ENCODE measurements around the gene IRAK1. TPM values are rescaled to one million over a fixed set of nuclear protein-coding genes. Genes with fewer than 3 reads are reported as not detected.
A peak's percentile ranks its signal among the peaks of the same experiment; 100 is the strongest.

The IRAK1 gene
- total and polyA plus RNA-seq, 9 of the 15 experiments (the other 6 are each of a cell fraction or from before 2014, with no cell fraction given): 11.6 to 261 (median 91.6) TPM

- TF ChIP-seq, protein P1, sequence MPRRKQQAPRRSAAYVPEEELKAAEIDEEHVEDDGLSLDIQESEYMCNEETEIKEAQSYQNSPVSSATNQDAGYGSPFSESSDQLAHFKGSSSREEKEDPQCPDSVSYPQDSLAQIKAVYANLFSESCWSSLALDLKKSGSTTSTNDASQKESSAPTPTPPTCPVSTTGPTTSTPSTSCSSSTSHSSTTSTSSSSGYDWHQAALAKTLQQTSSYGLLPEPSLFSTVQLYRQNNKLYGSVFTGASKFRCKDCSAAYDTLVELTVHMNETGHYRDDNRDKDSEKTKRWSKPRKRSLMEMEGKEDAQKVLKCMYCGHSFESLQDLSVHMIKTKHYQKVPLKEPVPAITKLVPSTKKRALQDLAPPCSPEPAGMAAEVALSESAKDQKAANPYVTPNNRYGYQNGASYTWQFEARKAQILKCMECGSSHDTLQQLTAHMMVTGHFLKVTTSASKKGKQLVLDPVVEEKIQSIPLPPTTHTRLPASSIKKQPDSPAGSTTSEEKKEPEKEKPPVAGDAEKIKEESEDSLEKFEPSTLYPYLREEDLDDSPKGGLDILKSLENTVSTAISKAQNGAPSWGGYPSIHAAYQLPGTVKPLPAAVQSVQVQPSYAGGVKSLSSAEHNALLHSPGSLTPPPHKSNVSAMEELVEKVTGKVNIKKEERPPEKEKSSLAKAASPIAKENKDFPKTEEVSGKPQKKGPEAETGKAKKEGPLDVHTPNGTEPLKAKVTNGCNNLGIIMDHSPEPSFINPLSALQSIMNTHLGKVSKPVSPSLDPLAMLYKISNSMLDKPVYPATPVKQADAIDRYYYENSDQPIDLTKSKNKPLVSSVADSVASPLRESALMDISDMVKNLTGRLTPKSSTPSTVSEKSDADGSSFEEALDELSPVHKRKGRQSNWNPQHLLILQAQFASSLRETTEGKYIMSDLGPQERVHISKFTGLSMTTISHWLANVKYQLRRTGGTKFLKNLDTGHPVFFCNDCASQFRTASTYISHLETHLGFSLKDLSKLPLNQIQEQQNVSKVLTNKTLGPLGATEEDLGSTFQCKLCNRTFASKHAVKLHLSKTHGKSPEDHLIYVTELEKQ (CRISPR knock-in tag; IDR thresholded peaks at IDR 0.05): peak; percentile 69; the same call in 1 of the 2 replicates
- TF ChIP-seq, protein P2, sequence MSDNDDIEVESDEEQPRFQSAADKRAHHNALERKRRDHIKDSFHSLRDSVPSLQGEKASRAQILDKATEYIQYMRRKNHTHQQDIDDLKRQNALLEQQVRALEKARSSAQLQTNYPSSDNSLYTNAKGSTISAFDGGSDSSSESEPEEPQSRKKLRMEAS (CRISPR knock-in tag; IDR thresholded peaks at IDR 0.05): 0 out of 2 replicates have a peak, but pooled peaks have one; percentile 26
- TF ChIP-seq EP400 (IDR thresholded peaks at IDR 0.05) (peak; percentile 51), ZNF197 (CRISPR knock-in tag; IDR thresholded peaks at IDR 0.05; ENCODE audit: low read depth) (peak; percentile 96), ZNF23 (CRISPR knock-in tag; IDR thresholded peaks at IDR 0.05) (no peak), E2F3 (CRISPR knock-in tag; IDR thresholded peaks at IDR 0.05) (peak; percentile 97), MAFF (IDR thresholded peaks at IDR 0.05; ENCODE audit: low read length) (peak; percentile 98), SLC30A9 (CRISPR knock-in tag; IDR thresholded peaks at IDR 0.05) (no peak), FOXA3 (CRISPR knock-in tag; conservative IDR thresholded peaks at IDR 0.05 in 1 of 2, IDR thresholded peaks at IDR 0.05 in 1 of 2) (no peak), ZSCAN29 (IDR thresholded peaks at IDR 0.05) (no peak), USF1 (CRISPR knock-in tag; IDR thresholded peaks at IDR 0.05) (no peak), NR4A1 (CRISPR knock-in tag; IDR thresholded peaks at IDR 0.05) (peak; percentile 98), NR4A1 (tag; IDR thresholded peaks at IDR 0.05) (peak; percentile 99), MAFG (tag; conservative IDR thresholded peaks at IDR 0.05) (peak; percentile 99), HCFC1 (IDR thresholded peaks at IDR 0.05; ENCODE audit: low read depth, low read length) (no peak), NR1H2 (CRISPR knock-in tag; IDR thresholded peaks at IDR 0.05) (no peak)
- TF ChIP-seq, protein P3, sequence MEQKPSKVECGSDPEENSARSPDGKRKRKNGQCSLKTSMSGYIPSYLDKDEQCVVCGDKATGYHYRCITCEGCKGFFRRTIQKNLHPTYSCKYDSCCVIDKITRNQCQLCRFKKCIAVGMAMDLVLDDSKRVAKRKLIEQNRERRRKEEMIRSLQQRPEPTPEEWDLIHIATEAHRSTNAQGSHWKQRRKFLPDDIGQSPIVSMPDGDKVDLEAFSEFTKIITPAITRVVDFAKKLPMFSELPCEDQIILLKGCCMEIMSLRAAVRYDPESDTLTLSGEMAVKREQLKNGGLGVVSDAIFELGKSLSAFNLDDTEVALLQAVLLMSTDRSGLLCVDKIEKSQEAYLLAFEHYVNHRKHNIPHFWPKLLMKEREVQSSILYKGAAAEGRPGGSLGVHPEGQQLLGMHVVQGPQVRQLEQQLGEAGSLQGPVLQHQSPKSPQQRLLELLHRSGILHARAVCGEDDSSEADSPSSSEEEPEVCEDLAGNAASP (IDR thresholded peaks at IDR 0.05): no peak
- TF ChIP-seq, protein P4, sequence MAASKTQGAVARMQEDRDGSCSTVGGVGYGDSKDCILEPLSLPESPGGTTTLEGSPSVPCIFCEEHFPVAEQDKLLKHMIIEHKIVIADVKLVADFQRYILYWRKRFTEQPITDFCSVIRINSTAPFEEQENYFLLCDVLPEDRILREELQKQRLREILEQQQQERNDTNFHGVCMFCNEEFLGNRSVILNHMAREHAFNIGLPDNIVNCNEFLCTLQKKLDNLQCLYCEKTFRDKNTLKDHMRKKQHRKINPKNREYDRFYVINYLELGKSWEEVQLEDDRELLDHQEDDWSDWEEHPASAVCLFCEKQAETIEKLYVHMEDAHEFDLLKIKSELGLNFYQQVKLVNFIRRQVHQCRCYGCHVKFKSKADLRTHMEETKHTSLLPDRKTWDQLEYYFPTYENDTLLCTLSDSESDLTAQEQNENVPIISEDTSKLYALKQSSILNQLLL (CRISPR knock-in tag; IDR thresholded peaks at IDR 0.05; ENCODE audit: borderline replicate concordance): no peak
- TF ChIP-seq, protein P5, sequence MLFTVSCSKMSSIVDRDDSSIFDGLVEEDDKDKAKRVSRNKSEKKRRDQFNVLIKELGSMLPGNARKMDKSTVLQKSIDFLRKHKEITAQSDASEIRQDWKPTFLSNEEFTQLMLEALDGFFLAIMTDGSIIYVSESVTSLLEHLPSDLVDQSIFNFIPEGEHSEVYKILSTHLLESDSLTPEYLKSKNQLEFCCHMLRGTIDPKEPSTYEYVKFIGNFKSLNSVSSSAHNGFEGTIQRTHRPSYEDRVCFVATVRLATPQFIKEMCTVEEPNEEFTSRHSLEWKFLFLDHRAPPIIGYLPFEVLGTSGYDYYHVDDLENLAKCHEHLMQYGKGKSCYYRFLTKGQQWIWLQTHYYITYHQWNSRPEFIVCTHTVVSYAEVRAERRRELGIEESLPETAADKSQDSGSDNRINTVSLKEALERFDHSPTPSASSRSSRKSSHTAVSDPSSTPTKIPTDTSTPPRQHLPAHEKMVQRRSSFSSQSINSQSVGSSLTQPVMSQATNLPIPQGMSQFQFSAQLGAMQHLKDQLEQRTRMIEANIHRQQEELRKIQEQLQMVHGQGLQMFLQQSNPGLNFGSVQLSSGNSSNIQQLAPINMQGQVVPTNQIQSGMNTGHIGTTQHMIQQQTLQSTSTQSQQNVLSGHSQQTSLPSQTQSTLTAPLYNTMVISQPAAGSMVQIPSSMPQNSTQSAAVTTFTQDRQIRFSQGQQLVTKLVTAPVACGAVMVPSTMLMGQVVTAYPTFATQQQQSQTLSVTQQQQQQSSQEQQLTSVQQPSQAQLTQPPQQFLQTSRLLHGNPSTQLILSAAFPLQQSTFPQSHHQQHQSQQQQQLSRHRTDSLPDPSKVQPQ (CRISPR knock-in tag; IDR thresholded peaks at IDR 0.05; ENCODE audit: borderline replicate concordance): no peak; the same call in 1 of the 2 replicates
Measured at GRCh38 chrX:154002215-154002719, 17.4 kb downstream of the IRAK1 start (continued).
